H9 (cell line): ENCODE measurements around the gene GCNT3. TPM values are rescaled to one million over a fixed set of nuclear protein-coding genes. Genes with fewer than 3 reads are reported as not detected.

Experiments
- DNase-seq: peaks from one replicate; pipeline ENCODE4 v3.0.0-alpha.2; 2017
- H2AFZ ChIP-seq: one replicate; pipeline ENCODE4 v1.6.1; 2013; ENCODE audit warnings: mild to moderate bottlenecking, low read length, control low read depth, moderate library complexity
- H2AK5ac ChIP-seq: 2 replicates; pipeline ENCODE4 v1.6.1; 2013; ENCODE audit warnings: low read length, control low read depth, mixed read lengths; ENCODE audit not compliant: insufficient read length
- H2BK120ac ChIP-seq: one replicate; pipeline ENCODE4 v1.6.1; 2013; ENCODE audit warnings: low read depth, mild to moderate bottlenecking, low read length, control low read depth, inconsistent platforms; ENCODE audit not compliant: poor library complexity, severe bottlenecking
- H2BK12ac ChIP-seq: 2 replicates; pipeline ENCODE4 v1.6.1; 2013; ENCODE audit warnings: low read length, control low read depth, mixed read lengths, low read depth; ENCODE audit not compliant: insufficient read length
- H2BK15ac ChIP-seq: 2 replicates; pipeline ENCODE4 v1.6.1; 2013; ENCODE audit warnings: low read depth, low read length, control low read depth
- H2BK20ac ChIP-seq: one replicate; pipeline ENCODE4 v1.6.1; 2013; ENCODE audit warnings: low read depth, mild to moderate bottlenecking, low read length, control low read depth, inconsistent platforms; ENCODE audit not compliant: poor library complexity, severe bottlenecking
- H2BK5ac ChIP-seq: 2 replicates; pipeline ENCODE4 v1.6.1; 2013; ENCODE audit warnings: low read length, control low read depth, mixed read lengths; ENCODE audit not compliant: insufficient read length
- H3K14ac ChIP-seq: 2 replicates; pipeline ENCODE4 v1.6.1; 2013; ENCODE audit warnings: low read length, control low read depth; ENCODE audit not compliant: insufficient read depth
- H3K18ac ChIP-seq: 2 replicates; pipeline ENCODE4 v1.6.1; 2013; ENCODE audit warnings: low read depth, mild to moderate bottlenecking, mixed read lengths, low read length, control low read depth; ENCODE audit not compliant: insufficient read length
- H3K23ac ChIP-seq: 2 replicates; pipeline ENCODE4 v1.6.1; 2013; ENCODE audit warnings: low read length, control low read depth, mixed read lengths, low read depth; ENCODE audit not compliant: insufficient read length
- H3K23me2 ChIP-seq: 2 replicates; pipeline ENCODE4 v1.6.1; 2013; ENCODE audit warnings: low read depth, mild to moderate bottlenecking, mixed read lengths, low read length, control low read depth; ENCODE audit not compliant: insufficient read length, poor library complexity, severe bottlenecking
- H3K27ac ChIP-seq: 2 replicates; pipeline ENCODE4 v1.5.1; 2013; ENCODE audit warnings: low read length, control low read depth, mixed read lengths, low read depth; ENCODE audit not compliant: insufficient read length
- H3K27me3 ChIP-seq: 2 replicates; pipeline ENCODE4 v1.6.1; 2013; ENCODE audit warnings: low read length, control low read depth, inconsistent platforms; ENCODE audit not compliant: insufficient read depth
- H3K4ac ChIP-seq: 2 replicates; pipeline ENCODE4 v1.6.1; 2013; ENCODE audit warnings: low read depth, mild to moderate bottlenecking, control low read depth, inconsistent platforms, low read length, moderate library complexity
- H3K4me1 ChIP-seq: 2 replicates; pipeline ENCODE4 v1.6.1; 2013; ENCODE audit warnings: low read length, control low read depth, inconsistent platforms; ENCODE audit not compliant: insufficient read depth
- H3K4me2 ChIP-seq: 2 replicates; pipeline ENCODE4 v1.6.1; 2013; ENCODE audit warnings: low read length, control low read depth, mixed read lengths; ENCODE audit not compliant: insufficient read length, insufficient read depth
- H3K56ac ChIP-seq: 2 replicates; pipeline ENCODE4 v1.6.1; 2013; ENCODE audit warnings: low read depth, mild to moderate bottlenecking, mixed read lengths, low read length, control low read depth; ENCODE audit not compliant: insufficient read length
- H3K79me1 ChIP-seq: 2 replicates; pipeline ENCODE4 v1.6.1; 2013; ENCODE audit warnings: low read depth, mild to moderate bottlenecking, moderate library complexity, low read length, control low read depth, inconsistent platforms; ENCODE audit not compliant: insufficient read depth, poor library complexity, severe bottlenecking
- H3K79me2 ChIP-seq: 2 replicates; pipeline ENCODE4 v1.6.1; 2013; ENCODE audit warnings: low read length, control low read depth, inconsistent platforms; ENCODE audit not compliant: insufficient read depth
- H3K9ac ChIP-seq: 2 replicates; pipeline ENCODE4 v1.6.1; 2013; ENCODE audit warnings: low read length, control low read depth, mixed read lengths; ENCODE audit not compliant: insufficient read length; ENCODE audit errors: extremely low read depth
- H3K9me3 ChIP-seq: one replicate; pipeline ENCODE4 v1.6.1; 2013; ENCODE audit warnings: low read depth, low read length, inconsistent platforms; ENCODE audit not compliant: control insufficient read depth
- H3T11ph ChIP-seq: one replicate; pipeline ENCODE4 v1.6.1; 2013; ENCODE audit warnings: mild to moderate bottlenecking, low read length, control low read depth, inconsistent platforms
- H4K20me1 ChIP-seq: one replicate; pipeline ENCODE4 v1.6.1; 2013; ENCODE audit not compliant: control insufficient read depth, insufficient read length, insufficient read depth
- H4K5ac ChIP-seq: 2 replicates; pipeline ENCODE4 v1.6.1; 2013; ENCODE audit warnings: low read depth, mild to moderate bottlenecking, mixed read lengths, low read length, control low read depth; ENCODE audit not compliant: insufficient read length
- H4K8ac ChIP-seq: replicated peaks from 2 replicates; pipeline ENCODE4 v1.6.1; 2013; ENCODE audit warnings: low read length, control low read depth, mixed read lengths, low read depth; ENCODE audit not compliant: insufficient read length
- H4K91ac ChIP-seq: 2 replicates; pipeline ENCODE4 v1.6.1; 2013; ENCODE audit warnings: low read depth, mild to moderate bottlenecking, moderate library complexity, mixed read lengths, low read length, control low read depth; ENCODE audit not compliant: insufficient read length
- H3K27ac Mint-ChIP-seq, 3 experiments: 2 replicates in 2 of 3; 3 replicates in 1 of 3; pipeline ENCODE4 v1.8.0; 2020 to 2021; ENCODE audit warnings: mixed read lengths in 3 of 3, mild to moderate bottlenecking in 1 of 3, moderate library complexity in 1 of 3
- H3K27me3 Mint-ChIP-seq: 2 replicates; pipeline ENCODE4 v1.8.0; 2021; ENCODE audit warnings: low read depth, mild to moderate bottlenecking, moderate library complexity, mixed read lengths
- H3K36me3 Mint-ChIP-seq, 3 experiments: 2 replicates in 2 of 3; 3 replicates in 1 of 3; pipeline ENCODE4 v1.8.0; 2020 to 2021; ENCODE audit warnings: low read depth in 3 of 3, mixed read lengths in 3 of 3; ENCODE audit not compliant: insufficient read depth in 1 of 3
- H3K4me1 Mint-ChIP-seq, 2 experiments: 2 replicates each; pipeline ENCODE4 v1.8.0; 2020; ENCODE audit warnings: mixed read lengths in 2 of 2
- H3K4me3 Mint-ChIP-seq, 2 experiments: 2 replicates in 1 of 2; 3 replicates in 1 of 2; pipeline ENCODE4 v1.8.0; 2020 to 2021; ENCODE audit warnings: mild to moderate bottlenecking in 2 of 2, mixed read lengths in 2 of 2, moderate library complexity in 1 of 2
- H3K9me3 Mint-ChIP-seq, 2 experiments: 2 replicates in 1 of 2; 3 replicates in 1 of 2; pipeline ENCODE4 v1.8.0; 2020; ENCODE audit warnings: mild to moderate bottlenecking in 2 of 2, mixed read lengths in 2 of 2, moderate library complexity in 1 of 2
- CTCF ChIP-seq: fragments of 200-600 bp; sonication (generic); conservative IDR thresholded peaks from 3 replicates; pipeline ENCODE4 v1.8.0; 2021; ENCODE audit warnings: antibody characterized with exemption, mild to moderate bottlenecking
- WGBS: extraction: QIAGEN DNeasy Blood & Tissue Kit; methylation state at CpG from one replicate; pipeline ENCODE4 v1.1.7; 2013; ENCODE audit warnings: missing lambda C conversion rate, low lambda C conversion rate, mixed read lengths; ENCODE audit not compliant: insufficient read length; ENCODE audit errors: extremely low coverage; 5-methylcytosine and 5-hydroxymethylcytosine counted together
- total RNA-seq: library from RNA; stranded (reverse); gene quantifications from 2 replicates; pipeline ENCODE4 v1.2.1, GENCODE V29; 2021

GCNT3 gene
- total RNA-seq, 1 experiment from 2014 or later, result not detected

- no peak overlapping the region for H2BK15ac ChIP-seq
- no peak overlapping the region for H3K9ac ChIP-seq
- Mint-ChIP-seq H3K9me3 (no peaks in the 10 kb centered on the region), H3K4me1 (peaks cover 0 to 3% of the 10 kb centered on the region in 2 experiments; a peak in 2 of 4 replicates), H3K36me3 (no peaks in the 10 kb centered on the region), H3K27me3 (no peaks in the 10 kb centered on the region), H3K27ac (no peak overlapping the region), H3K4me3 (no peak overlapping the region)
- no peaks in the 10 kb centered on the region for H3K79me2 ChIP-seq
- DNase-seq, result no peak
- H3T11ph ChIP-seq, result no peak overlapping the region
- H3K27ac ChIP-seq, result no peak overlapping the region
- H3K23ac ChIP-seq, result no peak overlapping the region
- no peak overlapping the region for H4K8ac ChIP-seq
- H4K5ac ChIP-seq, result no peak overlapping the region
- H2BK20ac ChIP-seq, result no peak overlapping the region
- H3K56ac ChIP-seq, result no peak overlapping the region
- no peak overlapping the region for H2AK5ac ChIP-seq
- H4K20me1 ChIP-seq, result no peaks in the 10 kb centered on the region
- H3K18ac ChIP-seq, result no peak overlapping the region
- H2BK12ac ChIP-seq, result no peak overlapping the region
- H3K27me3 ChIP-seq, result no peaks in the 10 kb centered on the region
- H3K23me2 ChIP-seq, result no peaks in the 10 kb centered on the region
- no peak overlapping the region for H3K4me2 ChIP-seq
- H3K79me1 ChIP-seq, result no peaks in the 10 kb centered on the region
- no peak overlapping the region for H2BK120ac ChIP-seq
- WGBS, result no CpG with 5 or more reads among the region's 3 CpGs
- H4K91ac ChIP-seq, result no peak overlapping the region
- no peak overlapping the region for H3K4ac ChIP-seq
- H2AFZ ChIP-seq, result no peak overlapping the region
- no peak for TF ChIP-seq CTCF
- H2BK5ac ChIP-seq, result no peak overlapping the region
- no peak overlapping the region for H3K14ac ChIP-seq
- H3K4me1 ChIP-seq, result no peaks in the 10 kb centered on the region
- H3K9me3 ChIP-seq, result no peaks in the 10 kb centered on the region
Observed at GRCh38 chr15:59587085-59587826, 24.3 kb upstream of the GCNT3 start.
